Measurements from ENCODE around the gene PPP4R4. TPM values are rescaled to one million over a fixed set of nuclear protein-coding genes. Genes with fewer than 3 reads are reported as not detected.

PPP4R4 gene
- polyA plus RNA-seq, 1 of the 3 experiments (the other 2 are of a cell fraction): 2.5 TPM

DNA sequence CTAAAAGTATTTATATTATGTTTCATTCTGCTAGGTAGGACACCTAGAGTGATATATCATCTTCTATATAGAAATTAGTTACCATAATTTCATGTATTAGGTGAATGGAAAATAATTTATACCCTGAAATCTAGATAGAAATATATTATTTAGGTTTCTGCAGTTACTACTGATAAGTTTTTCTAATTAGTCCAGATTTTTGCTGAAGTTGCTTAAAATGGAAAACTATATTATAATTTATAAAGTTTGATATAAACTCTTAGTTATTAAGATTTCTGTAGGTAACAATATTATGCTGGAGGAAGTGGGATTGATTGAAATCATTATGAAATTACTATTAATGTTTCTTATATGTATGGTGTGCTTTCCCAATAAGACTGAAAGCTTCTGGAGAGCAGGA lies 62.9 kb downstream of the PPP4R4 start:
- peaks cover 10 to 43% of the 10 kb centered on the region in 2 experiments for H3K36me3 ChIP-seq (replicated peaks in 1 of 2; ENCODE audit: control insufficient read depth in 1 of 2, insufficient read depth in 2 of 2, low read length in 1 of 2)
- DNase-seq: no peak
- H3K9me3 ChIP-seq: no peaks in the 10 kb centered on the region
- H3K9ac ChIP-seq: no peak overlapping the region
- H4K20me1 ChIP-seq (ENCODE audit: insufficient read depth): no peaks in the 10 kb centered on the region
- no peaks in the 10 kb centered on the region for H3K79me2 ChIP-seq (ENCODE audit: insufficient read depth)
- no peak overlapping the region for H3K4me2 ChIP-seq
- H3K27ac ChIP-seq (ENCODE audit: low read depth in 2 of 2, low read length in 1 of 2): no peak overlapping the region
- CTCF ChIA-PET: interaction anchor here (1.1 kb wide), 1 partner anchor 15 kb away, joined by 3 read pairs; no protein-coding TSS in a partner anchor
- TF ChIP-seq FOXJ3 (CRISPR knock-in tag; IDR thresholded peaks at IDR 0.05) (no peak), NFIC (IDR thresholded peaks at IDR 0.05; ENCODE audit: borderline replicate concordance) (no peak), TEAD4 (IDR thresholded peaks at IDR 0.05; ENCODE audit: borderline replicate concordance, insufficient read depth) (no peak), NRF1 (IDR thresholded peaks at IDR 0.05; ENCODE audit: low read depth, low read length) (no peak), EP300 (IDR thresholded peaks at IDR 0.05; ENCODE audit: borderline replicate concordance in 1 of 2, low read depth in 1 of 2, low read length in 1 of 2) (no peak), CHD2 (IDR thresholded peaks at IDR 0.05; ENCODE audit: low read length, partially characterized antibody) (no peak), GABPA (IDR thresholded peaks at IDR 0.05; ENCODE audit: low read depth) (no peak)
- TF ChIP-seq, protein P1, sequence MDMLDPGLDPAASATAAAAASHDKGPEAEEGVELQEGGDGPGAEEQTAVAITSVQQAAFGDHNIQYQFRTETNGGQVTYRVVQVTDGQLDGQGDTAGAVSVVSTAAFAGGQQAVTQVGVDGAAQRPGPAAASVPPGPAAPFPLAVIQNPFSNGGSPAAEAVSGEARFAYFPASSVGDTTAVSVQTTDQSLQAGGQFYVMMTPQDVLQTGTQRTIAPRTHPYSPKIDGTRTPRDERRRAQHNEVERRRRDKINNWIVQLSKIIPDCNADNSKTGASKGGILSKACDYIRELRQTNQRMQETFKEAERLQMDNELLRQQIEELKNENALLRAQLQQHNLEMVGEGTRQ (IDR thresholded peaks at IDR 0.05; ENCODE audit: borderline replicate concordance, low read depth, low read length): no peak
- H3K4me1 ChIP-seq (ENCODE audit: control insufficient read depth in 1 of 2, insufficient read depth in 2 of 2, low read depth in 1 of 2, low read length in 1 of 2): no peaks in the 10 kb centered on the region
- POLR2A ChIA-PET: no interaction called here
- no peak overlapping the region for H3K4me3 ChIP-seq (ENCODE audit: low read depth in 2 of 2, low read length in 1 of 2)
- no peaks in the 10 kb centered on the region for H3K9me2 ChIP-seq
- no peak overlapping the region for H2AFZ ChIP-seq (ENCODE audit: low read depth)
- no peaks in the 10 kb centered on the region for H3K27me3 ChIP-seq (ENCODE audit: insufficient read depth)
- H3F3A ChIP-seq (replicated peaks; ENCODE audit: insufficient read depth): no peaks in the 10 kb centered on the region

GRCh38 chr14:94237983-94238382 lies 63.9 kb downstream of the PPP4R4 start:
- Histone ChIP-seq H3F3A (replicated peaks; ENCODE audit: insufficient read depth) (no peaks in the 10 kb centered on the region), H3K4me2 (no peak overlapping the region), H2AFZ (ENCODE audit: low read depth) (no peak overlapping the region), H3K36me3 (replicated peaks in 1 of 2; ENCODE audit: control insufficient read depth in 1 of 2, insufficient read depth in 2 of 2, low read length in 1 of 2) (peaks cover 10 to 51% of the 10 kb centered on the region in 2 experiments), H3K4me1 (ENCODE audit: control insufficient read depth in 1 of 2, insufficient read depth in 2 of 2, low read depth in 1 of 2, low read length in 1 of 2) (no peaks in the 10 kb centered on the region), H3K27me3 (ENCODE audit: insufficient read depth) (no peaks in the 10 kb centered on the region), H3K9me3 (no peaks in the 10 kb centered on the region), H4K20me1 (ENCODE audit: insufficient read depth) (no peaks in the 10 kb centered on the region), H3K4me3 (ENCODE audit: low read depth in 2 of 2, low read length in 1 of 2) (no peak overlapping the region), H3K9me2 (no peaks in the 10 kb centered on the region), H3K27ac (ENCODE audit: low read depth in 2 of 2, low read length in 1 of 2) (no peak overlapping the region), H3K9ac (no peak overlapping the region), H3K79me2 (ENCODE audit: insufficient read depth) (no peaks in the 10 kb centered on the region)
- ChIA-PET CTCF (no interaction called here), POLR2A (no interaction called here)
- TF ChIP-seq GATA2 (CRISPR knock-in tag; IDR thresholded peaks at IDR 0.05): no peak
- TF ChIP-seq, protein P1 (IDR thresholded peaks at IDR 0.05; ENCODE audit: borderline replicate concordance, low read depth, low read length): no peak
- no peak for TF ChIP-seq YY1 (IDR thresholded peaks at IDR 0.05; ENCODE audit: low read depth)
- TF ChIP-seq CHD2 (IDR thresholded peaks at IDR 0.05; ENCODE audit: low read length, partially characterized antibody): no peak
- TF ChIP-seq POLR2AphosphoS5 (IDR thresholded peaks at IDR 0.05; ENCODE audit: low read depth, low read length): no peak
- TF ChIP-seq GABPA (IDR thresholded peaks at IDR 0.05; ENCODE audit: low read depth): no peak
- no peak for TF ChIP-seq SIN3A (IDR thresholded peaks at IDR 0.05; ENCODE audit: borderline replicate concordance, low read depth, low read length)
- TF ChIP-seq CTCF (IDR thresholded peaks at IDR 0.05): no peak
- TF ChIP-seq MXI1 (IDR thresholded peaks at IDR 0.05; ENCODE audit: low read depth, low read length): no peak
- no peak for TF ChIP-seq RCOR1 (IDR thresholded peaks at IDR 0.05; ENCODE audit: low read length)
- 66% methylated on average over 4 of the region's 4 CpGs for WGBS (ENCODE audit: low lambda C conversion rate)
- no peak for DNase-seq
